NCI-H187 treated with DMSO at 0.1 percent for 48 hours (cell line): ENCODE measurements around the gene CDKN2A.
A peak's percentile ranks its signal among the peaks of the same experiment; 100 is the strongest.

Source experiments
- DNase-seq: peaks from one replicate; lab custom pipeline; 2025; lab: John Stamatoyannopoulos, UW

Gene CDKN2A

DNA sequence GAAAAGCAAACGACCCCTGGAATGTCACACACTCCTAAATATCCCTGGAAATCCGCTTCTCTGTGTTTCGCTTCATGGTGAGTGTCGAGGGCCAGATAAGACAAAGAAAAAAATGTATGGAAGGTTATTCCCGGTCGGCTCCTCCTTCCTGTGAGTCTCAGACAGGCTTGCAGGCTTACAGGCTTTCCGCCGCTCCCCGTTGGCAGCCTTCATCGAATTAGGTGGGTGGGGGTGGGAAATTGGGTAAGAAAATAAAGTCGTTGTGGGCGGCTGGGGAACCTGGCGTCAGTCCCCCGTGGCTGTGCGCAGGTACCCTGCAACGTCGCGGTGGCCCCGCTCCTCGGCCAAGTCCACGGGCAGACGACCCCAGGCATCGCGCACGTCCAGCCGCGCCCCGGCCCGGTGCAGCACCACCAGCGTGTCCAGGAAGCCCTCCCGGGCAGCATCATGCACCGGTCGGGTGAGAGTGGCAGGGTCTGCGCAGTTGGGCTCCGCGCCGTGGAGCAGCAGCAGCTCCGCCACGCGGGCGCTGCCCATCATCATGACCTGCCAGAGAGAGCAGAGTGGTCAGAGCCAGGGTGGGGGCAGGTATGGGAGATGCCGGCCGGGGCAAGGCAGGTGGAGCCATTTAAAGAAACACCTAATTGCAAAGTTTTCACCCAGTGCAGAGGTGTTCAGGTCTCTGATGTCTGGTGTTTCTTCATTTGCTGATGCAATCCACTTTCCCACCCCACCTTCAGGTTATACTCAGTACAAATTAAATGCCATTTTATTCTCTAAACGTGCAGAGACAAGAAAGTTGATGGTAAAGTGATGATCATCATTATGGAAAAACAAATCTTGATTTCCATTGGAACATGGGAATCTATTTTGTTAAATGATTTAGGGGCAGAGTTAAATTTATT is 11.8 kb upstream of the CDKN2A start:
- DNase-seq = no peak

DNA sequence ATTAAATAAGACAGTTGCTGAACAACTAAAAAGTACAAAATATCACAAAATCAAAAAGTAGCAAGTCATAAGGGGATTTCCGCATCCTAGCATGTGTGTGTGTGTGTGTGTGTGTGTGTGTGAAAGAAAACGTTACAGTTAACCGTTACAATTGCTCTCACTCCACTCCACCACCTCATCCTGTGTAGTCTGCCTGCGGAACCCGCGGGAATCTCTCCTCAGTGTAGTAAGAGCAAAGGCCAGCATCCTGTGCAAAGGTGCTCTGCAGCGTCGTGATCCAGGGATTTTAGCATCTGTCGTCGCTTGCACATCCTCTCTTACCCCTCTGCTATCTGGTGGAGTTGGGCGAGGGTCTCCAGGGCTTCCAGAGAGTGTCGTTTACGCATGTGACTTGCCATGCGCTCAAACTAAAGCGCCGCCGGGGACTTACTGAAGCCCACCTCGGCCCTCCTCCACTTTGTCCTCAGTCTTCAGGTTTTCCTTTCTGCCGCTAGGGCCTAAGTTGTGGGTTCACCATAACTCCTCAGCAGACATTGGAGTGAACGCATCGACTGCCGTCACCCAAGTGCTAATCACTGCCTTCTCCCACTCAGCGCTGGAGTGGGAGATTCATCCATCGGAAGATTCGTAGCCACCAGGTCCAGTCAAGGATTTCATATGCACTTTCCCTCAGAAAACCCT is 11.0 kb upstream of the CDKN2A start:
- no peak for DNase-seq

DNA sequence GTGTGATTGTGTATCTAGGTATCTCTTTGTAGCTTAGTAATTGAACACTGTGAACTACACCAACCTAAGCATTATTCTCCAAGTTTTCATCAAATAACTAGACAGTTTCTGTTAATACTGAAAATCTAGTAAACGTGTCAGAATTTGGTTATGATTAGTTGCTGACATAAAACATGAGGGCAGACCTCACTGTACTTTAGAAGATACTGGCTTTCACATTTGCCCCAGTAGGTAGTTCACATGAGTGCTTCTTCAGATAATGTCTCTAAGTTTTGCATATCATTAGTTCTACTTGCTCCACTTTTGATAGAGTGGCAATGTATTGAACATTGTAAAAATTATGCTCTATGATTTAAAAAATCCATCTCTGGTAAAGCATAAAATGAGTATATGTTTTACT is 7.8 kb upstream of the CDKN2A start:
- no peak for DNase-seq

DNA sequence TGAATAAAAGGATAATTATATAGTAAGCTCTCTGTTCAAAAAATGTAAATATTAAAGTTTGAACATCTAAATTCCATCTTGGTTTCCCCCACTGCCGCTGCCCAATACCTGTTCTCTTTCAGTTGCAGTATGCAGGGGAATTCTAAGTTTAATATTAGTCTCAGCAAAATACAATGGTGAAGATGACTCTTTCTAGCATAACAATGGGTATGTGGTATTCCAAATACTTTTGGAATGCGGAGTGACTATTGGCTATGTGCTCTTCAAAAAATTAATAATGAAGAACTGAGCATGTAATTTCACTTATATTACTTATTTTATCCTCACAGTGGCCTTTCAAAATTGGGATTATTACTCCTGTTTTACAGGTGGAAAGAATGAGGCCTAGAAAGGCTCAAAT is 3.8 kb upstream of the CDKN2A start:
- DNase-seq = no peak

DNA sequence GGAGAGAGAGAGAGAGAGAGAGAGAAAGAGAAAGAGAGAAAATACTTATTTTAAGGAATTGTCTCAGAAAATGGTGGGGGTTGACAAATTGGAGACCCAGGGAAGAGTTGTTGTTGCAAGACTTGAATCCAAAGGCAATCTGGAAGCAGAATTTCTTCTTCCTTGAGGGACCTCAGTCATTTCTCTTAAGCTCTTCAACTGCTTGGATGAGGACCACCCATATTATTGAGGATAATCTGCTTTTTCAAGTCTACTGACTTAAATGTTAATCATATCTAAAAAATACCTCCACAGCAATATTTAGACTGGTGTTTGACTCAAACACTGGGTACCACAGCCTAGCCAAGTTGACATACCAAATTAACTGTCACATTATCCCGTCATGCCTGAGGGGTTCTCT is 3.3 kb upstream of the CDKN2A start:
- no peak for DNase-seq

DNA sequence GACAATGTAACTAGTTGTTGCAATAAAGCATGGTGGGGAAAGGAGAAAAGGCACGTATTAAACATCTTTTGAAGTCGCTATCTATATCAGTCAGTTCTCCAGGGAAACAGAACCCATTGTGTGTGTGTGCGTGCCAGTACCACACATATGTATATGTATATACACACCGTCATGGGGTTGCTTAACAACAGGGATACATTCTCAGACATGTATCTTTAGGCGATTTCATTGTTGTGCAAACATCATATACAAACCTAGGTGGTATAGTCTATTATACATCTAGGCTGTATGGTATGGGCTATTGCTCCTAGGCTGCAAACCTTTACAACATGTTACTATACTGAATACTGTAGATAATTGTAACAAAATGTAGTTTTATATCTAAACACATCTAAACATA is 2.7 kb upstream of the CDKN2A start:
- DNase-seq = no peak

DNA sequence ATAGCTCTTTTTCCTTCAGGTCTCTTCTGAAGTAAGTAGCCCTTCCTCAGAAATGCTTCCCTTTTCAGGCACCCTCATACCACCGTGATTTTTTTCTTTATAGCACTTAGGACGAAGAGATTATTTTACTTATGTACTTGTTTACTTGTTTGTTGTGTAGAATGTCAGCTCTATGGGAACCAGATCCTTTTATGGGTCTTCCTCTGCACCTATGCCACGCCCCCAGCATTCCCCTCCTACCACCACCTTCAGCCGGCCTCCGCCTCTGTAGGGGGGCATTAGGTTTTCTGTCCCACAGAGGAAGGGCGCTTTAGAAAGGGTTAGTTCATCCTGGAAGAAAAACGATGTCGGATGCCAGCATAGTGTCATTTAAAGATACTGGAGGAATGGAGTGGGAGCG is 2.2 kb upstream of the CDKN2A start:
- no peak for DNase-seq

DNA sequence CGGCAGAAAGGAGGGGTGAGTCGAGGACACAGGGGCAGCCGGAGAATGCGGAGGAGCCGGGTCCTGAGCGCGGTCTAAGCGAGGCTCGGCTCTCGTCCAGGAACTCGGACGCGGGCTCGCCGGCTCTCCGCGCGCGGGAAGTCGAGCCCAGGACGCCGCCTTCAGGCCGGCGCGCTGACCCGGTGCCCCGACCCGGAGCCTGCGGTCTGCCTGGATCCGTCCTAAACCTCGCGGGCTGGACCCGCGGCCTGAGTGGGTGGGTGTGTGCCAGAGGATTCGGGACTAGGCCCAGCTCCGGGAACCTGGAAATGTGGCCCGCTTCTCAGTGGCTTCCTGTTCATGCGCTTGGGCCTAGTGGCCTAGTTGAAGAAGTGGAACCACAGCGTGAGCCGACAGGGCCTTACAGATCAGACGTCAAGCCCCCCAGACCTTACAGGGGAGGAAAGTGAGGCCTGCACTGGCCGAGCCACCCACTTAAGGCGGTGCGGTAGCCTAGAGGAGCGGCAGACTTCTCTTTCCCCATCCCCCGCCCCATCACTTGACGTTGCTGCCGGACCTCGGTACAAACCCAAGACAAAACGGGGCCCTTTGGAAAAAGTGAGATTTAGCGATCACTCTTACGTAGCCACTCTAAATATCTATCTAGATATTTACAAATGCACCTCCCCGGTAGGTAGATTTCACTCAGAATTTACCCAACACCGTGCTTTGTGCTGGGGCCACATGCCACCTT is 1.6 kb upstream of the CDKN2A start:
- no peak for DNase-seq

DNA sequence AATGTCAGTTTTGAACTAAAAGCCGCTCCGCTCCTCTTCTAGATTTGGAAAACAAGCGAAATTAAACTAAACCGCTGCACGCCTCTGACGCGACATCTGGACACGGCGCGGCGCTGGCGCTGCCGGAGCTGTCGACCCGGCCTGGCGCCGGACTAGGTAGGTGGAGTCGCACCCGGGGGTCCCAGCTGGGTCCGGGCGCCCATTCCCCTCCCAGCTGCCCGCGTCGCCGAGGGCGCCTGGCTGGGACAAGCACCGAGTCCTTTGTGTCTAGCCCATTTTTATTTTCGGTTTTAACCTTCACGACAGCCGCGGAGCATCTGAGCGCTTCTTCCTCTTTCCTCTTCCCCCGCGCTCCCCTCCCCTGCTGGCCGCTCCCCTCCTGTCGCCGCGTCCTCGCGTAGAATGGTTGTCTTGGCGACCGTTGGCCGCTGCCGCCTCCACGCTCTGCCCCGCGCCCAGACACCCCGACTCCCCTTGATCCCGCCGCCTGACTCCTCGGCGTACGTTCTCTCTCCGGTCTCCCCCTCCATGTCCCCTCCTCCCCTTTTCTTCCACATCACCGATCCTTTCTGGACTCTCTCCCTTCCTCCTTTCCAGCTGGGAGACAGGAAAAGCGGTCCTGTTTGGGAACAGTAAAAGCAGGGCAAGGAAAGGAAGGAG is 944 bp upstream of the CDKN2A start:
- DNase-seq = peak; percentile 25

DNA sequence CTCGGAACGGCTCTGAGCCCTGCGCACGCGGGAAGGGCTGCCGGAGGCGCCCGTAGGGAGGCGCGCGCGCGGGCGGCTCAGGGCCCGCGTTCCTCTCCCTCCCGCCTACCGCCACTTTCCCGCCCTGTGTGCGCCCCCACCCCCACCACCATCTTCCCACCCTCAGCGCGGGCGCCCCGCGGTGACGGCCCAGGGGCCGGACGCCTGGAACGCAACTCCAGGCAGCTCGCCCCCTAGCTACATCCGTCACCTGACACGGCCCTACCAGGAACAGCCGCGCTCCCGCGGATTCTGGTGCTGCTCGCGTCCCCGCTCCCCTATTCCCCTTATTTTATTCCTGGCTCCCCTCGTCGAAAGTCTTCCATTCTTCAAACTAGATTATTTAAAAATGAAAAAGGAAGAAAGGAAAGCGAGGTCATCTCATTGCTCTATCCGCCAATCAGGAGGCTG is 389 bp upstream of the CDKN2A start, which contains the start of gene CDKN2B-AS1:
Gene CDKN2B-AS1 (plus strand): TSS at position 236 of the 450 bp plus-strand sequence.
- DNase-seq = no peak

DNA sequence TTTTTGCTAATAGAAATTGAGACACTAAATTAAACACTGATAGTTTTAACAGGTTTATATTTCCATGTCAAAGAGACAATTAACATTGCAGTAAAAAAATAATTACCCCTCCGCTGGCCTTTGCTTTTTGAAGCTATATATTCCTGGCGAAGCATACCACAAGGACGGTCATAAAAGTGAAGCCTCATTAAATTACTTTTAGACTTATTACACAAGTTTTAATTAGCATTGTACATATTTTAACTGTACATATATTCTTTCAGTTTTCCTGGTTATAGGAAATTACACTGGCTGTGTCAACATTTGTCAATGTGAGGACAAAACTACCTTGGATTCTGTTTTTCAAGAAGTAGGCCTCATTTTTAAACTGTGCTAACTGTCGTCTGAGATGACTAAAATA is 1.2 kb downstream of the CDKN2A start:
- DNase-seq = no peak

DNA sequence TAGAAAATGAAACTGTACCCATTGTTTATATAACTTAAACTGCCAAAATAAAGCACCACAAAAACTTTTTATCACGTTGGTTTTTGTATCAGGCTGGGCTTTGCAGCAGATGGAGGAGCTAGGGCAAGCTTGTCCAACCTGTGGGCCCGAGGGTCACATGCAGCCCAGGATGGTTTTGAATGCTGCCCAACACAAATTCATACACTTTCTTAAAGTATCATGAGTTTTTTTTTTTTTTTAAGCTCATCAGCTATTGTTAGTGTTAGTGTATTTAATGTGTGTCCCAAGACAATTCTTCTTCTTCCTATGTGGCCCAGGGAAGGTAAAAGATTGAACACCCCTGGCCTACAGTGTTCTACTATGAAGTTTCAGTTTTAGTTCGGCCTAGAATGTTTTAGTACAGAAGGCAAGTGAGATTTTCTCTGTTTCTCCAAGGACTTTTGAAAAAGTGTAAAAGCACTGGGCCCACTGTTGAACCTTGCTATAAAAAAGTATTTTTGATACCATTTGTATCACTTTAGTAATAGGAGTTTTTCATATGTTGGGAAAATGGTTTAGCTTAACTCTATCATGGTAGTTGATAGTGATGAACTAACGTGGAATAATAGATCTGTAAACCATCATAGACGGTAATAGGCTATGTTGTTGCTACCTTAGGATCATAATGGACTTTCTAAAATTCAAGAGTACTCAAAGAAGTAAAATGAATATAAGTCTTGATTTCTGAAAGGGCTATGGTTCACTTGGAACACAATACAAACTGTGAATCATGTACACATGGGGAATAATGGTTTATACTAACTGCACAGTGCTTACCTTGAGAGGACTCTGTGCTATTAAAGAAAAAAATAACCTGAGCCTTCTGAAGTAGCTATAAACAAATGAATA is 2.9 kb downstream of the CDKN2A start:
- peak; percentile 28 for DNase-seq

DNA sequence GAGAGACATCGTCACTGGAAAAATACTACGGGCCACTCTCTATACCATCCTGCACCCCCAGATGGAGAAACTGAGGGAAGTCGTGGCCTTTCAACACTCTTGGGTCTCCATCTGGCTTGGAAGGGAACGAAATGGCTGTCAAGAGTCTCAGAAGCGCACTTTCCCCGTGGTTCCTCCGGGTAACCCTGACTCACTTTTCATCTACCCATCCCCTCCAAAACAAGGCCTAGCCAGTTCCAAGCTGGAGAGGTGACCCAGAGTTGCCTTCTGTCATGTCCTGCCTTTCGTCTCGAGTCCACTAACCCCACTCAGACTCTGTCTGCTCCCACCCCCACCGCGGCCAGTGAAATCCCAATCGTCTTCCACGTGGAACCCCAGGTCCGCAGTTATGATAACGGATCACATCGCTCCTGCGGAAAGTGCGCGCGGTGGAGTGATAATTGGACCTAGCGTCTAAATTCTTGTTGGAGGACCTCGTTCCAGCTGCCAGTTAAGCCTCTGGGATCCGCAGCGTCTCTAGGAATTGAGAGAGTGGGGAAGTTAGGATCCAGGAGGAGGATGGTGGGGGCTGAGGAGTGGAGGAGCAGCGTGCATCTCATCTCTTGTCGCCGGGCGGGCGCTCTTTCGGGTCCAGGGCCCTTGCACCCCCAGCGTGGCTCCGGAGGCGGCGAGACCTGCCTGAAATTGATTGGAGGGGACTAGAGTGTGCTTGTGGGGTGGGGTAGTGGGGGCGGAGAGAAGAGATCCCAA is 4.6 kb downstream of the CDKN2A start:
- DNase-seq = no peak

DNA sequence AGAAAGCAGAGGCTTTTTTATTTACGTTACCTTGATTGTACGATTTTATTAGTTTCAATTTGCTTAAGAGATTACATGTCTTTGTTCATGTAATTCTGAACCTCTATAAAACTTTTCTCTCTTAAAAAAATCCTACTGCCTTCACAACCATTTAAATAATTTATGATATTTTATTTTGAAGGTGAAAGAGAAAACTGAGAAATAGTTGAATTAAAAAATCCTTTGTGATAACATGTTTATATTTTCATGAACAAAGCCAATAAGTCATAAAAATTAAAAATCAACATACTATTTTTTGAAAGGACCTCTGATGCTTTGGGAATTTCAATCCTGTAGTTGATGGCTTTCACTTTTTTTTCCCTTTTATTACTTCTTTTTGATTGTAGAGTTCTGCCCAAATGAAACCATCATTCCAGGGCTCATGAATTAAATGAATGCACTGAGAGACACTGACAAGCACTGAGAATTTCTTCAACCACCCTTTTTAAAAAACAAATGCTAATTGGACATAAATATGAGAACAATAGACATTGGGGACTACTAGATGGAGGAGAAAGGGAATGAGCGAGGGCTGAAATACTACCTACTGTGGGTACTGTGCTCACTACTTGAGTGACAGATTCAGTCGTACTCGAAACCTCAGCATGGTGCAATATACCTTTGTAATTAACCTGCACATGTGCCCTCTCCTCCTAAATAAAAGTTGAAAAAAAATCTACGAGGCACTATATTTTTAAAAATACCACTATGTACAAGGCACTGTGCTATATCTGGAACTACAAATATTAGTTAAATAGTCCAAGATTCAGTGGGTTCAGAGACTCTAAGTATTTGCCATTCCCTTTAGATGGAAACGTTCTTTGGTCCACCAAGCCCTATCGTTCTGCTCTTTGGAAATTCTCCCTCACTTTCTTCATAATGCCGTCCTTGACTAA is 5.9 kb downstream of the CDKN2A start:
- DNase-seq = peak; percentile 21

DNA sequence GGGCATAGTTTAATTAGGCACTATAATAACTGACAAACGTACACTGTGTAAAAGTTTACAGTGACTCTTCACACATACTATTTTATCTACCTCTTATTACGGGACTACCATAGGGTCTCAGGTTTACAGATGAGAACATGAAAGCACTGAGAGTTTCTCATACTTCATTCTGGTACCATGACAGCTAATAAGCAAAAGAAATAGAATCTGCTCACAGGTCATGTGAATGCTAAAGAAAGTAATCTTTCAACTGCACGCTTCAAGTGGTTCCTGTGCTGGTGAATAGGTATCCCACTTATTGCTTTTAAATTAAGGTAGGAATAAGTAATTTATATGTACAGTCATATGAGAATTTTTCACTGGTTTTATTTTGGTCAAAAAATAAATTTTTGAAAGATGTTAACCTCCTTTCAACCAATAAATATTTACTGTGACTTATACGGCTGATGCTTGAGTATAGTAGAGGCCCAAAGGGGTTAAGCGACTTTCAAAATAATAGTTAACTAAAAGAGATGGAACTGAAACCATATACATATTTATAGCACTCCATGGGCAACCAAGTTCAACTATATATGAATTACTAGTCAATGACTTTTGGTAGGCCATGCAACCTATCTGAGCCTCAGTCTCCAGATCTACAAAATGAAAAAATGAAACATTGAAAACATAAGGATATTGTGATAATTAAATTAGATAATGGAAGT is 8.1 kb downstream of the CDKN2A start:
- no peak for DNase-seq

DNA sequence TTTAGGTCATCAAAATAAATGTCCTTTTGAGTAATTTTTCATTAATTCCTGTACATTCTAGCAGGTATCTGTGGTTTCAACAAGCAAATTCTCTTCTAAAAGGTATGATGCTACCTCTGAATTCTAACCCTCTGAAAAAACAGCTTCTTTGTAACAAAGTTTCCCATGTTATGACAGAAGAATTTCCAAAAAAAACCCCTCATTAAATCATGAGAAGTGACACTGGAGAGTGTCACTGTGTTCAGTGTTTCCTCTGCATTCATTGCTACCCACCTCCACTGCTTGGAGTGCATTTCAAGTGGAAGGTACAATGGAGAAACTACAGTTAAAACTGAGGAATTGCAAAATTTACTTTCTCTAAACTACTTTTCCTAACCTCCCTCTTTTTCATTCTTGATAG is 10.1 kb downstream of the CDKN2A start:
- no peak for DNase-seq

DNA sequence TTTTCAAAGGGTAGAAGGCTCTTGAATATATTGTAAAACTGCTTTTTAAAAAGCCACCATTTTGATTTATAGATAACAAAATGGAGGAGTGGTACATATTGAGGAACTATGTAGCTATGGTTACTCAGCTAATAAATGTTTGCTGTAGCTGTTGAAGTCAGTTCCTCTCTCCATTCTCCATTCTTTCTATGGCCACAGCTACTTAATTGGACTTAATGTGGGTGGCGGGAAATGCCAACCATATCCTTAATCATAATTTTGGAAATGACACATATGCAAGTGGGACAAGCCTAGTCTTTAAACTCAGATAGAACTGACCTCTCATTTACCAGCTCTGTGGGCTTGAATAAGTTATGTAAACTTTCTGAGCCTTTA is 10.6 kb downstream of the CDKN2A start:
- DNase-seq = no peak

DNA sequence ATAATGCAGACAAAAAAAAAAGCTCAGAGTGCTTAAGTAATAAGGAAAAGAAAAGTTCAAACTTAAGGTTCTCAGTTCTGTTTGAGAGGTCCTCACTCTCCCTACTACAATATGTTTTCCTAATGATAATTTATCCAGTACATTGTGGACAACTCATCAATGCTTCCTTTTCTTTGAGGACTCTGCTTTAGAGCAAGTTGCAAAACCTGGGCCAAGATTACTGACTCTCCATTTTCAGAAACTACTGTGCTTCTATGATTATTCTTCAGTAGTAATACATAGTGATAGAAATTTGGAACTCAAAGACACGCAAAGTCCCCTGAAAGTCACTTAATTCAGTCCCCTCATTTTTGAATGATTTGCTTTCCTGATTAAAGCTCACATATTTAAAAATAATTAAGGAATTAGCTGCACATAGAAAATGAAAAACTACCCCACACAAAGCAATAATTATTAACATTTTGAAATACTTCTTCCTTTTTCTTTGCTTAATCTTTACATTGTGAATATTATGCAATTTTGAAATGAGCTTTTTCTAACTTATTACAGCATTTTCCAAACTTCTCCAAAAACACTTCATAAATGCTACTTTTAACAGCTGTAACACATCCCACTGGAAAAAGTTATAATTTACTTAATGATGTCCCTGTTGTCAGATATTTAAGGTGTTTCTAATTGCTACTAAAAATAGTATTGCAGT is 11.2 kb downstream of the CDKN2A start:
- no peak for DNase-seq
